ENCODE data around the gene DISP3. TPM values are rescaled to one million over a fixed set of nuclear protein-coding genes. Genes with fewer than 3 reads are reported as not detected.

Gene DISP3
- total and polyA plus RNA-seq, 2 experiments from 2014 or later, result 0.18 to 0.74 TPM

- TF ChIP-seq, protein P1, sequence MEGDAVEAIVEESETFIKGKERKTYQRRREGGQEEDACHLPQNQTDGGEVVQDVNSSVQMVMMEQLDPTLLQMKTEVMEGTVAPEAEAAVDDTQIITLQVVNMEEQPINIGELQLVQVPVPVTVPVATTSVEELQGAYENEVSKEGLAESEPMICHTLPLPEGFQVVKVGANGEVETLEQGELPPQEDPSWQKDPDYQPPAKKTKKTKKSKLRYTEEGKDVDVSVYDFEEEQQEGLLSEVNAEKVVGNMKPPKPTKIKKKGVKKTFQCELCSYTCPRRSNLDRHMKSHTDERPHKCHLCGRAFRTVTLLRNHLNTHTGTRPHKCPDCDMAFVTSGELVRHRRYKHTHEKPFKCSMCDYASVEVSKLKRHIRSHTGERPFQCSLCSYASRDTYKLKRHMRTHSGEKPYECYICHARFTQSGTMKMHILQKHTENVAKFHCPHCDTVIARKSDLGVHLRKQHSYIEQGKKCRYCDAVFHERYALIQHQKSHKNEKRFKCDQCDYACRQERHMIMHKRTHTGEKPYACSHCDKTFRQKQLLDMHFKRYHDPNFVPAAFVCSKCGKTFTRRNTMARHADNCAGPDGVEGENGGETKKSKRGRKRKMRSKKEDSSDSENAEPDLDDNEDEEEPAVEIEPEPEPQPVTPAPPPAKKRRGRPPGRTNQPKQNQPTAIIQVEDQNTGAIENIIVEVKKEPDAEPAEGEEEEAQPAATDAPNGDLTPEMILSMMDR (IDR thresholded peaks at IDR 0.05; ENCODE audit: low read depth, low read length), result no peak
- no peak overlapping the region for H3K27ac ChIP-seq
- H3K4me1 ChIP-seq (ENCODE audit: low read depth), result no peaks in the 10 kb centered on the region
- no peaks in the 10 kb centered on the region for H3K27me3 ChIP-seq
- DNase-seq (ENCODE audit: low read depth in 1 of 2, low spot score in 1 of 2), result no peak
- H3K4me3 ChIP-seq, result no peak overlapping the region
- H3K9me3 ChIP-seq (ENCODE audit: low read depth), result no peaks in the 10 kb centered on the region
- no peaks in the 10 kb centered on the region for H3K36me3 ChIP-seq
Measured at GRCh38 chr1:11539850-11540772, 61.2 kb downstream of the DISP3 start.

DNA sequence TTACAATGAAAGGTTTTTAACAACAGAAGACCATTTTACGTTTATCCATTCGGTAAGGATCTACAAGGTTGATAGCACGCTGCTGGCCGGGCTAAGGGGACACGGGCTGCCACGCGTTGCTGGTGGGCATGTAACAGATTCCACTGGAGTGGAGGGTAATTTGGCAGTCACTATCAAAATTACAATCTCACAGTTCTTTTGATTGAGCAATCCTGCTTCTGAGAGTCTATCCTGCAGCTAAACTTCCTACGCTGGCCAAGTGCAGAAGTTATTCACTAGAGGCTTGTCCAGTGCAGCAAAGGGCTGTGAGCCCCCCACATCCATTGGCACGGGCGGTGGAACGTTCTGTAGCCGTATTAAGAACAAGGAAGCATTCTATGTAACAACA lies 61.8 kb downstream of the DISP3 start:
- DNase-seq (ENCODE audit: low read depth in 1 of 2, low spot score in 1 of 2), result no peak
- TF ChIP-seq, protein P1 (IDR thresholded peaks at IDR 0.05; ENCODE audit: low read depth, low read length), result no peak
- H3K4me1 ChIP-seq (ENCODE audit: low read depth), result no peaks in the 10 kb centered on the region

GRCh38 chr1:11541236-11541635 lies 62.3 kb downstream of the DISP3 start:
- H3K27me3 ChIP-seq, result no peaks in the 10 kb centered on the region
- no peaks in the 10 kb centered on the region for H3K9me3 ChIP-seq (ENCODE audit: low read depth)
- H3K36me3 ChIP-seq, result no peaks in the 10 kb centered on the region
- no peak overlapping the region for H3K27ac ChIP-seq
- no peak for DNase-seq (ENCODE audit: low read depth in 1 of 2, low spot score in 1 of 2)
- TF ChIP-seq, protein P1 (IDR thresholded peaks at IDR 0.05; ENCODE audit: low read depth, low read length), result no peak
- no peaks in the 10 kb centered on the region for H3K4me1 ChIP-seq (ENCODE audit: low read depth)
- no peak overlapping the region for H3K4me3 ChIP-seq

More for the DNA sequence above, 61.8 kb downstream of the DISP3 start:
- Histone ChIP-seq H3K9me3 (ENCODE audit: low read depth) (no peaks in the 10 kb centered on the region), H3K27ac (no peak overlapping the region), H3K27me3 (no peaks in the 10 kb centered on the region), H3K4me3 (no peak overlapping the region), H3K36me3 (no peaks in the 10 kb centered on the region)

- no peaks in the 10 kb centered on the region for H3K9me3 ChIP-seq (ENCODE audit: low read depth)
- peaks cover 4% of the 10 kb centered on the region for H3K27me3 ChIP-seq
- TF ChIP-seq, protein P1 (IDR thresholded peaks at IDR 0.05; ENCODE audit: low read depth, low read length), result no peak
- DNase-seq (ENCODE audit: low read depth in 1 of 2, low spot score in 1 of 2), result no peak
- no peak overlapping the region for H3K27ac ChIP-seq
- no peaks in the 10 kb centered on the region for H3K36me3 ChIP-seq
- H3K4me3 ChIP-seq, result no peak overlapping the region
- H3K4me1 ChIP-seq (ENCODE audit: low read depth), result no peaks in the 10 kb centered on the region
Measured at GRCh38 chr1:11541956-11542355, 63.0 kb downstream of the DISP3 start.

DNA sequence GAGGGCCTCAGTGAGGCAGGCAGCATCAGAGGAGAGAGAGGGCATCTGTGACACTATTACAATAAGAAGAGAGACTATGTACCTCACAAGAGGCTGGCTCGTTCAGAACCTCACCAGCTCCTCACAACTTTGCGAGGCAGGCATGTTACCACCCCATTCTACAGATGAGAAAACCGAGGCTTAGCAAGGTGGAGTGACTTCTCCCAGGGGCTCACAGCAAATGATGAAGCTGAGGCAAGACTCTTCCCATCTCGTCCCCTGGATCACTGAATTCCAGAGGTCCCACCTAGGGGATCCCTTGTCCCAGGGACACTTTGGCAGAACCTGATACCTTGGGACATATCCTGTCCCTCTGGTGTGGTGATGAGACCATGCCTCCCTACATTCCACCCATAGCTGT lies 64.4 kb downstream of the DISP3 start:
- Histone ChIP-seq H3K27me3 (peaks cover 13% of the 10 kb centered on the region), H3K4me3 (no peak overlapping the region), H3K4me1 (ENCODE audit: low read depth) (no peaks in the 10 kb centered on the region), H3K9me3 (ENCODE audit: low read depth) (no peaks in the 10 kb centered on the region), H3K27ac (no peak overlapping the region), H3K36me3 (no peaks in the 10 kb centered on the region)
- TF ChIP-seq, protein P1 (IDR thresholded peaks at IDR 0.05; ENCODE audit: low read depth, low read length), result no peak
- no peak for DNase-seq (ENCODE audit: low read depth in 1 of 2, low spot score in 1 of 2)
